ENCODE results near the gene DGLUCY. TPM values are rescaled to one million over a fixed set of nuclear protein-coding genes. Genes with fewer than 3 reads are reported as not detected.
"Not testable (repeated sequence)": the region's sequence is repeated elsewhere in the genome, so short reads cannot be mapped to it uniquely, and the experiment has no call there.

Gene DGLUCY
- polyA plus RNA-seq, 1 donor = 28.4 TPM

DNA sequence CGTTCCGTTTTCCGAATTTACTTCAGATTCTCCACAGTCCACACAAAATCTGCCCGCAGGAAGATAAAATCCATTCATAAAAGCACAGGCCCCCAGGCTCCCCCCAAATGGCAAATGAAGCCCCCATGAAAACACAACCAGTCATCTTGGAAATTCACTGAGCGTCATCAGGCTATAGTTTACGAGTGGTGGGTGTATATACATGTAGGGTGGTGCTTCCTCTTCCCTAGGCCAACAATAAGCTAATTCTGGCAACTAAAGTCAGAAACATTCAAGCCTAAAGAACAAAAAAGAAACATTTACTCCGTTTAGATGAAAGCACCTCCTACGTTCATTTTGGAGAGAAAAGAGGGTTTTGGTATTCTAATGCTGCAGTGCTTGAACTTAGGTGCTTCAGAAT, 124.8 kb downstream of the DGLUCY start:
- DNase-seq = no peak

DNA sequence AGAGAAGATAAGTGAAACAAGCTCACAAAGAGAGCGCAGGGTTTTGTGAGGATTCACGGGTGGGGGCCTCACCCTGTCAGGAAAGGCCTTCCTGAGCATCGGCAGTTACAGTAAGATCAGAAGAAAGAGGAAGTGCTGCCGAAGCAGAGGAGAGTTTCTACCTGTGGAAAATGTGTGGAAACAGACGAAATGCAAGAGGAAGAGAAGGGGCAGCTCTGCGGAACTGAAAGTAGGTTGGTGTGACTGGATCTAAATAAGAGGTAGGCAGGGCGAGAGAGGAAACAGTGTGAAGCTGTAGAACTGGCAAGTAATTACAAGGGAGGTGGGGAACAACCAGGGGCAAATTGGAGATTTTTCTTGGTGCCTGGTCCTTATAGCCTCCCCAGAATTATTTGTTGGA, 128.0 kb downstream of the DGLUCY start:
- no peak for DNase-seq

- DNase-seq = no peak
Measured at GRCh38 chr14:91242635-91243034, 128.8 kb downstream of the DGLUCY start.

- no peak for DNase-seq
Measured at GRCh38 chr14:91243074-91243471, 129.2 kb downstream of the DGLUCY start.

GRCh38 chr14:91244501-91244901, 130.6 kb downstream of the DGLUCY start, which contains the start of gene GPR68:
Gene GPR68 (minus strand): TSS chr14:91244704. CDS start chr14:91235050, 9,654 bp downstream.
- DNase-seq = no peak

DNA sequence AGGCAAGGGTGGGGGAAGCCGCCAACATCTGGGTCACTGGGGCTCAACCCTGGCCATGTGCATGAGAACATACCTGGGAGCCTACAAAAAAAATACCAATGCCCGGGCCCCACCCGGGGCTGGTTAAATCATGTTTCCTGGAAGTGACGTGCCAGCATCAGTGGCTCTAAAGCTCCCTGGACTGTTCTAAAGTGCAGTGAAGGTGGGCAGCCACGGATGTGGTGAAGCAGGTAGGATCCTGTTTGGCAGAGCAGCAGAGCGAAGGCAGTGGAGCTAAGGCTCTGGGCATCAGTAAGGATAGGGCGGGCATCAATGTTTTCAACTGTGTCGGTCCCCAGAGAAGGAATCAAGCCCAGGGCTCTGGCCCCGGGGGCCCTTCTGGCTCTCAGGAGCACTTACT, 131.2 kb downstream of the DGLUCY start:
- DNase-seq = no peak

- not testable (repeated sequence) for DNase-seq
Measured at GRCh38 chr14:91245616-91246015, 131.7 kb downstream of the DGLUCY start.

GRCh38 chr14:91246051-91246852, 132.4 kb downstream of the DGLUCY start:
- no peak for DNase-seq

GRCh38 chr14:91249841-91250616, 136.2 kb downstream of the DGLUCY start:
- DNase-seq = no peak

- no peak for DNase-seq
Measured at GRCh38 chr14:91250912-91251311, 137.0 kb downstream of the DGLUCY start.

DNA sequence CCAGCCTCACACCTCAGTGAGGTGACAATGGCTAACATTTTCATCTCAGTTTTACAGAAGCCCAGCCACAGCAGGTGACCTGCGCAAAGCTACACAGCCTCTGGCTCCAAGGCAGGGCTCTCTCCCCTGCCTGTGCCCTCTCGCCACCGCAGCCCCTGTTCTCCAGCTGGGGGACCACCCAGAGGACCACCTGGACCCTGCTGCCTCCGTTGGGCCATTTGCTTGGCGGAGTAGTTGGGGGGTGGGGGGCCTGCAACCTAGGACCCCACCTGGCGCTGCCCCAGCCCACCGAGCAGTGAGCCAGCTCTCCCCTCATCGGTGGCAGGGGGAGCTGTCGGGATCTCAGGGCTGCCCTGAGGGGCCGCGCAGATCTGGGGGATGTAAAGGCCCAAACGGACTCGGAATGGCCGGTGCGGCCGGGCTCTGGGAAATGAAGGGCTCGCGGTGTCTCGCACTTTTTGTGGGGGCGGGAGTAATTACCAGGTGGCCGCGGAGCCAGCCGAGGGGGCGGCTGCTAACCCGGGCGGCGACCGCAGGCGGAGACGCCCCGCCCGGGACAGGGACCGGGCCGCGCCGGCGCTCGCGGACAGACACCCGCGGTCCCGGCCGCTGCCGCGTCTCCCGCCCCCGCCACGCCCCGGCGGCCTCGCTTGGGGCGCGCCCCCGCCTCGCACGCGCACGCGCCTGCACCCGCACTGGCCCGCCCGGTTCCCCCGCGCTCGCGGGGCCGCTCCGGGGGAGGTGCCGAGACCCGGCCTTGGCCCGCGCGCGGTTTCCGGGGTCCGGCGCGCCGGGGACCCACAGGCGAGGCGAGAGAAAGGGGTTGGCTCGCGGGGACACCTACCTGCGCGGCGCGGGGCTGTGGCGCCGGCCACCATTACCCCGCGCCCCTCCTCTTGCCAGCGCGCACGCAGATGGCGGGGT, 139.3 kb downstream of the DGLUCY start:
- DNase-seq = peak; percentile 45

GRCh38 chr14:91253795-91254323, 140.0 kb downstream of the DGLUCY start:
- no peak for DNase-seq

GRCh38 chr14:91254461-91254860, 140.6 kb downstream of the DGLUCY start:
- no peak for DNase-seq

GRCh38 chr14:91255026-91255695, 141.3 kb downstream of the DGLUCY start:
- DNase-seq = no peak

- DNase-seq = no peak
Measured at GRCh38 chr14:91256661-91257060, 142.8 kb downstream of the DGLUCY start.

DNA sequence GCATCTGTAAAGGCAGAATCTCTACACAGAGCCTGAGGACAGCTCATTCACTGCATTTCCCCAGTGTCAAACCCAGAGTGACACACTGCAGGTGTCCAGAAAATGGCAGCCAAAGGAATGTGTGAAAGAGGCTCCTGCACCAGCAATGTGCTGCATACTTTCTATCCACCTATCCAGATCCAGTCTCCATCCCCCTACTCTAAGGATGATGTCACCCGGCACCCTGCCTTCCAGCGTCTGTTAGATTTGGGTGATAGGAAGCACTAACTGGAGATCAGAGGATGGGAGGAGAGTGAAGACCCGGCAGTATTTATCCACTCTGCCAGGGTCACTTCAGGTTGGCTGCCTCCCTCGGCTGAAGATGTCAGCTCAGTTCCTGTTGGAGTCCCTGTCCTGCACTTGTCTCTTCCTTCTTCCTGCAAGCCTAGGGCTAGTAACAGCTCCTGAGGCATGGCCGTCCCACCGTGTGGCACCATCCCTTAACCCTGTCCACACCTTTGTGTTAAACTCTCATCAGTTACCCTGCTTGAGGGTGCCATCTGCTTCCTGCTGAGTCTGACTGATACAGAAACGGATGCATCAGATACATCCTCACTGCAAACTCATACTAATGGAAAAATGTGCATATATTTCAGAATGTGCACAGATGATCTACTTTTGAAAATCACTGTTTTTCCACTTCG, 143.6 kb downstream of the DGLUCY start:
- DNase-seq = no peak

- no peak for DNase-seq
Measured at GRCh38 chr14:91258011-91258618, 144.2 kb downstream of the DGLUCY start.

- no peak for DNase-seq
Measured at GRCh38 chr14:91258876-91259275, 145.0 kb downstream of the DGLUCY start.

DNA sequence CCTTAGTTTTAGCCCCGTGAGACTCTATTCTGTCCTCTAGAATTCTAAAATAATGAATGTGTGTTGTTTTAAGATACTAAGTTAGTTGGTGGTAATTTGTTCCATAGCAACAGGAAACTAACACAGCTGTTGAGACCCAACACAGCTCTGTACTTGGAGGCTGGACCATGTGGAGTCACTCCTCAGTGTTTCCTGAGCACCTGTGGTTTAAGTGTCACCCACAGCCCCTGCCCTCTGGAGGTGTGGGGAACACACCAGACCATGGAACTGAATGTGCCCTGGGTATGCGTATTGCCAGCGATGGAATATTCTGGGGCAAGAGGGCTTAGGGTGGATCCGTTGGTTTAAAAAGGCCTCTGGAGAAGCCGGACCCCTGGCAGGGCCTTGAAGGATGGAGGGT, 147.2 kb downstream of the DGLUCY start:
- DNase-seq = no peak

DNA sequence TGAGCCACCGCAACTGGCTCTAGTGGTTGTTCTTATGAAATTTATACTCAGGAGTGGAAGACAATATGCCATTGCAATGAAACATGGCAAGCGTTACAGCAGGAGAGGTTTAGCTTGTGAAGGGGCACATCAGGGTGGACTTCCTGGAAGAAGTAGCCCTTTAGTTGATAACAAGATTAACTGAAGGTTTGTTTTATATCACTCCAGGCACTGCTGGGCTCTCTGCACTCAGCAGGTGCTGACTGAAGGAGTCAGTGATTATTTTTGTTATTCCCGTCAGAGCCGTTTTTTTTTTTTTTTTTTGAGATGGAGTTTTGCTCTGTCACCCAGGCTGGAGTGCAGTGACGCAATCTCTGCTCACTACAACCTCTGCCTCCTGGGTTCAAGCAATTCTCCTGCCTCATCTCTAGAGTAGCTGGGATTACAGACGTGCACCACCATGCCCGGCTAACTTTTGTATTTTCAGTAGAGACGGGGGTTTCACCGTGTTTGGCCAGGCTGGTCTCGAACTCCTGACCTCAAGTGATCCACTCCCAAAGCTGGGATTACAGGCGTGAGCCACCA, 148.2 kb downstream of the DGLUCY start:
- no peak for DNase-seq
